ENCODE measurements around the gene RXRA. TPM values are rescaled to one million over a fixed set of nuclear protein-coding genes. Genes with fewer than 3 reads are reported as not detected.

Gene RXRA
- total RNA-seq, 1 experiment from 2014 or later = 29.9 TPM

DNA sequence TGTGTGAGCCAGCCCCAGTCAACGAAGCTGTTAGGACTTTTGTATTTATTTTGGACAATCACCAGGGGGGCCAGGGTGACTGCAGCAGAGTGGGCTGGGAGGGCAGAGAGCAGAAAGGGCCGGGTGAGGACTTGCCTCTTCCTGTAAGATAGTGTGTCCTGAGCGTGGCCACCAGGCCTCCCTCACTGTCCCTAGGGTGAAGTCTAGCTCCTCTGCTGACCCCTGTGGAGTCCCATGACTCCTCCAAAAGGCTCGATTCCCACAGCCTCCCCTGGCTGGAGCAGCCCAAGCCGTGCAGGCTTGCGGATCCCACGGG lies 147.8 kb downstream of the RXRA start:
- H3K9ac ChIP-seq (ENCODE audit: extremely low read depth, insufficient read length, low read length) = no peak overlapping the region

More for the DNA sequence above, 147.8 kb downstream of the RXRA start:
- Histone ChIP-seq H3K27ac (ENCODE audit: insufficient read length, low read depth, low read length) (no peak overlapping the region), H3K4me2 (ENCODE audit: insufficient read depth, insufficient read length, low read length) (no peak overlapping the region), H3K9me3 (ENCODE audit: control insufficient read depth, low read depth, low read length) (no peaks in the 10 kb centered on the region), H2BK120ac (ENCODE audit: low read depth, low read length, poor library complexity, severe bottlenecking) (no peak overlapping the region), H3K4me1 (ENCODE audit: insufficient read depth, low read length) (no peaks in the 10 kb centered on the region), H3K27me3 (ENCODE audit: insufficient read depth, low read length) (no peaks in the 10 kb centered on the region), H3K23ac (ENCODE audit: insufficient read length, low read depth, low read length) (no peak overlapping the region), H3K14ac (ENCODE audit: insufficient read depth, low read length) (no peak overlapping the region), H4K20me1 (ENCODE audit: control insufficient read depth, insufficient read depth, insufficient read length) (no peaks in the 10 kb centered on the region), H2BK12ac (ENCODE audit: insufficient read length, low read depth, low read length) (no peak overlapping the region), H4K8ac (replicated peaks; ENCODE audit: insufficient read length, low read depth, low read length) (no peak overlapping the region), H4K91ac (ENCODE audit: insufficient read length, low read depth, low read length) (no peak overlapping the region), H2AFZ (ENCODE audit: low read length) (no peak overlapping the region), H2BK5ac (ENCODE audit: insufficient read length, low read length) (no peak overlapping the region), H2BK20ac (ENCODE audit: low read depth, low read length, poor library complexity, severe bottlenecking) (no peak overlapping the region), H3K23me2 (ENCODE audit: insufficient read length, low read depth, low read length, poor library complexity, severe bottlenecking) (no peaks in the 10 kb centered on the region), H3K79me2 (ENCODE audit: insufficient read depth, low read length) (no peaks in the 10 kb centered on the region), H3T11ph (ENCODE audit: low read length) (no peak overlapping the region), H3K79me1 (ENCODE audit: insufficient read depth, low read depth, low read length, poor library complexity, severe bottlenecking) (no peaks in the 10 kb centered on the region), H3K18ac (ENCODE audit: insufficient read length, low read depth, low read length) (no peak overlapping the region), H3K4ac (ENCODE audit: low read depth, low read length) (no peak overlapping the region), H2BK15ac (ENCODE audit: low read depth, low read length) (no peak overlapping the region), H3K56ac (ENCODE audit: insufficient read length, low read depth, low read length) (no peak overlapping the region), H2AK5ac (ENCODE audit: insufficient read length, low read length) (no peak overlapping the region), H4K5ac (ENCODE audit: insufficient read length, low read depth, low read length) (no peak overlapping the region)
- TF ChIP-seq CTCF (conservative IDR thresholded peaks at IDR 0.05) = no peak
- H3K36me3 Mint-ChIP-seq (ENCODE audit: insufficient read depth in 1 of 3, low read depth in 3 of 3) = no peaks in the 10 kb centered on the region
- WGBS (ENCODE audit: extremely low coverage, insufficient read length, low lambda C conversion rate) = no CpG with 5 or more reads among the region's 7 CpGs
- no peak for DNase-seq
- H3K4me1 Mint-ChIP-seq = no peaks in the 10 kb centered on the region
- no peaks in the 10 kb centered on the region for H3K9me3 Mint-ChIP-seq
- H3K27ac Mint-ChIP-seq = no peak overlapping the region
- H3K4me3 Mint-ChIP-seq = no peak overlapping the region
- no peaks in the 10 kb centered on the region for H3K27me3 Mint-ChIP-seq (ENCODE audit: low read depth)
